ENCODE results near the gene IL17RE. TPM values are rescaled to one million over a fixed set of nuclear protein-coding genes. Genes with fewer than 3 reads are reported as not detected.
"Not testable (repeated sequence)": the region's sequence is repeated elsewhere in the genome, so short reads cannot be mapped to it uniquely, and the experiment has no call there.

Gene IL17RE, protein sequence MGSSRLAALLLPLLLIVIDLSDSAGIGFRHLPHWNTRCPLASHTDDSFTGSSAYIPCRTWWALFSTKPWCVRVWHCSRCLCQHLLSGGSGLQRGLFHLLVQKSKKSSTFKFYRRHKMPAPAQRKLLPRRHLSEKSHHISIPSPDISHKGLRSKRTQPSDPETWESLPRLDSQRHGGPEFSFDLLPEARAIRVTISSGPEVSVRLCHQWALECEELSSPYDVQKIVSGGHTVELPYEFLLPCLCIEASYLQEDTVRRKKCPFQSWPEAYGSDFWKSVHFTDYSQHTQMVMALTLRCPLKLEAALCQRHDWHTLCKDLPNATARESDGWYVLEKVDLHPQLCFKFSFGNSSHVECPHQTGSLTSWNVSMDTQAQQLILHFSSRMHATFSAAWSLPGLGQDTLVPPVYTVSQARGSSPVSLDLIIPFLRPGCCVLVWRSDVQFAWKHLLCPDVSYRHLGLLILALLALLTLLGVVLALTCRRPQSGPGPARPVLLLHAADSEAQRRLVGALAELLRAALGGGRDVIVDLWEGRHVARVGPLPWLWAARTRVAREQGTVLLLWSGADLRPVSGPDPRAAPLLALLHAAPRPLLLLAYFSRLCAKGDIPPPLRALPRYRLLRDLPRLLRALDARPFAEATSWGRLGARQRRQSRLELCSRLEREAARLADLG
- total RNA-seq: 1 to 10 TPM in 3 of 4 donors, under 1 TPM in 1; 0.99 to 1.7 (median 1.2) TPM

DNA sequence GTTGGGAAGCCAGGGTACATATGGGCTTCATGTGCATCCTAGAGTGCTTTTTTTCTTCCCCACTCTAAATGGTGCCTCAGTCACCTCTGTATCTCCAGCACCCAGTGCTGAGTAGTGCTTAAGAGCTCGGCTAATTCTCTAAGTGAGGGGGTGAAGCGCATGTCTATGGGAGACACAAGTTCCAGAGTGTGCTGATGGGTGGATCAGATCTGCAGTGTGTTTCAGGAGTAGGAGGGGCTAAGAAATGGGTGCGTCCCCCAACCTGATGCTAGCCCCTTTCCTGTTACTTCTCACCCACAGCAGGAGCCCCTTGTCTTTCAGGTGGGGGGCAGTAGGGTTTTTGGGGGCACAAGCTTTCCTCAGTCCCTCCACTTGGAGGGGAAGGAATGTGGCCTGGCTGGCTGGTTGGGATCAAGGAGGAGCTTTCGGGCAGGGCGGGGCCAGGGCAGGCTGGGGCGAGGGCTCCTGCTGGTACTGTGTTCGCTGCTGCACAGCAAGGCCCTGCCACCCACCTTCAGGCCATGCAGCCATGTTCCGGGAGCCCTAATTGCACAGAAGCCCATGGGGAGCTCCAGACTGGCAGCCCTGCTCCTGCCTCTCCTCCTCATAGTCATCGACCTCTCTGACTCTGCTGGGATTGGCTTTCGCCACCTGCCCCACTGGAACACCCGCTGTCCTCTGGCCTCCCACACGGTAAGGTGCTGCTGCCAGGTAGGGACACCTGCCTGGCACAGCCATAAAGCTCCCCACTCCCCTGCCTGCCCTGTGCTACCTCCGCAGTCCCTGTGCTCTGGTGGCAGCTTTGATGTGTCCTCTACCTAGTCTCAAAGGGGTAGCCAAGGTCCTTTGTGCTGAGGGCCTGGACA lies at the start of gene IL17RE:
TSS of gene IL17RE (plus strand) at position 477 of the 866 bp plus-strand sequence. CDS start at position 562, 85 bp downstream.
- H3K27ac ChIP-seq (replicated peaks in 1 of 4): no peak within 1 kb of the TSS
- TF ChIP-seq POLR2A (IDR thresholded peaks at IDR 0.05; ENCODE audit: low read depth) (no peak), EP300 (IDR thresholded peaks at IDR 0.05) (no peak), POLR2AphosphoS5 (IDR thresholded peaks at IDR 0.05) (no peak)
- TF ChIP-seq, protein P1, sequence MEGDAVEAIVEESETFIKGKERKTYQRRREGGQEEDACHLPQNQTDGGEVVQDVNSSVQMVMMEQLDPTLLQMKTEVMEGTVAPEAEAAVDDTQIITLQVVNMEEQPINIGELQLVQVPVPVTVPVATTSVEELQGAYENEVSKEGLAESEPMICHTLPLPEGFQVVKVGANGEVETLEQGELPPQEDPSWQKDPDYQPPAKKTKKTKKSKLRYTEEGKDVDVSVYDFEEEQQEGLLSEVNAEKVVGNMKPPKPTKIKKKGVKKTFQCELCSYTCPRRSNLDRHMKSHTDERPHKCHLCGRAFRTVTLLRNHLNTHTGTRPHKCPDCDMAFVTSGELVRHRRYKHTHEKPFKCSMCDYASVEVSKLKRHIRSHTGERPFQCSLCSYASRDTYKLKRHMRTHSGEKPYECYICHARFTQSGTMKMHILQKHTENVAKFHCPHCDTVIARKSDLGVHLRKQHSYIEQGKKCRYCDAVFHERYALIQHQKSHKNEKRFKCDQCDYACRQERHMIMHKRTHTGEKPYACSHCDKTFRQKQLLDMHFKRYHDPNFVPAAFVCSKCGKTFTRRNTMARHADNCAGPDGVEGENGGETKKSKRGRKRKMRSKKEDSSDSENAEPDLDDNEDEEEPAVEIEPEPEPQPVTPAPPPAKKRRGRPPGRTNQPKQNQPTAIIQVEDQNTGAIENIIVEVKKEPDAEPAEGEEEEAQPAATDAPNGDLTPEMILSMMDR (IDR thresholded peaks at IDR 0.05): no peak
- no peaks in the 10 kb centered on the region for H3K36me3 ChIP-seq
- H3K27me3 ChIP-seq: no peaks in the 10 kb centered on the region
- intact Hi-C loops (cut with DNase I): no loop called here
- no peak for DNase-seq (ENCODE audit: extremely low spot score)
- peak within 1 kb of the TSS; percentile 15 to 39 (median 22) for H3K4me3 ChIP-seq
- H3K9me3 ChIP-seq: no peaks in the 10 kb centered on the region
- H3K4me1 ChIP-seq: peaks cover 0 to 30% (median 20%) of the 10 kb centered on the region in 4 donors
- WGBS: 54% methylated on average over 8 of the region's 13 CpGs

DNA sequence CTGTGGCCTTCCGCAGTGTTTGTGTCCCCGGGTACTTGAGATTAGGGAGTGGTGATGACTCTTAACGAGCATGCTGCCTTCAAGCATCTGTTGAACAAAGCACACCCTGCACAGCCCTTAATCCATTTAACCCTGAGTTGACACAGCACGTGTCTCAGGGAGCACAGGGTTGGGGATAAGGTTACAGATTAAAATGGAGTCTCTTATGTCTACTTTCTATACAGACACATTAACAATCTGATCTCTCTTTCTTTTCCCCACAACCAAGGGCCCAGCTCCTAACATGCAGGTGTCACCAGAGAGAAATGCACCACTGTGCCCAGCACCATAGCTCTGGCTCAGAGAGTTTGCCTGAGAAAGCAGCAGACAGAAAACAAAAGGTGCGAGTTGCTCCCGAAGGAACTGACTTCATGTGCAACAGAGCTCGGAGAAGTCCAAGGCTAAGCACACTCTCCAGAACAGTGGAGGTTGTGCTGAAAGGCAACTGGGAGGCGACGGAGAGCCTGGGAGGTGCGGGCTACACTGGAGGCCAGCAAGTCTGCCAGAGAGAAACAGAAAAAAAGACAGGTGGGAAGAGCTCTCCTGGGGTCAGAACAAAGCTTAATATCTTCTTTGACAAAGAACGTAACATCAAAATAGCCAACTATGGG lies 48.2 kb upstream of the IL17RE start:
- H3K27ac ChIP-seq (replicated peaks in 1 of 4); H3K9me3 ChIP-seq; H3K4me1 ChIP-seq; H3K36me3 ChIP-seq; intact Hi-C loops (cut with DNase I); H3K27me3 ChIP-seq; DNase-seq (ENCODE audit: extremely low spot score); H3K4me3 ChIP-seq: not testable (repeated sequence)
- WGBS: 82% methylated on average over 11 of the region's 11 CpGs

DNA sequence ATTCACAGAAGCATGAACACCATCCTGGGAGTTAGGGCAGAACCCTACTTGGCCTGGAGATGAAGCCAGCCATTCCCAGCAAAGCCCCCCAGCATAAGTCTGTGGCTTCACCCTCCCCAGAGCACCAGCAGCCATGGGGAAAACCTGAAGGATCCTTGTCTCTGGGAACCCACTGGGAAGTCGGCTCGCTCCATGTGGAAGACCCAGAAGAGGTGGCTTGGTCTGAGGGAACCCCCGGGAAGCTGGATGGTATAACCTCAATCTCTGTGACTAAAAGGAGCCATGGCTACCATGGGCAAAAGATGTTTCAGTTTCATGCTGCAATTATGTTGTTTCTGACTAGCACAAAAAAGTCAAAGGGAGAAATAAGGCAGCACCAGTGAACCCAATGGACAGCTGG lies 47.1 kb upstream of the IL17RE start:
- WGBS: 100% methylated on average over 1 of the region's 3 CpGs
- H3K27ac ChIP-seq (replicated peaks in 1 of 4): no peak overlapping the region
- TF ChIP-seq, protein P1 (IDR thresholded peaks at IDR 0.05): no peak
- TF ChIP-seq POLR2AphosphoS5 (IDR thresholded peaks at IDR 0.05) (no peak), POLR2A (IDR thresholded peaks at IDR 0.05; ENCODE audit: low read depth) (no peak), EP300 (IDR thresholded peaks at IDR 0.05) (no peak)
- no peaks in the 10 kb centered on the region for H3K4me1 ChIP-seq
- H3K9me3 ChIP-seq: no peaks in the 10 kb centered on the region
- H3K27me3 ChIP-seq: no peaks in the 10 kb centered on the region
- intact Hi-C loops (cut with DNase I): no loop called here
- no peak overlapping the region for H3K4me3 ChIP-seq
- DNase-seq (ENCODE audit: extremely low spot score): no peak
- H3K36me3 ChIP-seq: no peaks in the 10 kb centered on the region

DNA sequence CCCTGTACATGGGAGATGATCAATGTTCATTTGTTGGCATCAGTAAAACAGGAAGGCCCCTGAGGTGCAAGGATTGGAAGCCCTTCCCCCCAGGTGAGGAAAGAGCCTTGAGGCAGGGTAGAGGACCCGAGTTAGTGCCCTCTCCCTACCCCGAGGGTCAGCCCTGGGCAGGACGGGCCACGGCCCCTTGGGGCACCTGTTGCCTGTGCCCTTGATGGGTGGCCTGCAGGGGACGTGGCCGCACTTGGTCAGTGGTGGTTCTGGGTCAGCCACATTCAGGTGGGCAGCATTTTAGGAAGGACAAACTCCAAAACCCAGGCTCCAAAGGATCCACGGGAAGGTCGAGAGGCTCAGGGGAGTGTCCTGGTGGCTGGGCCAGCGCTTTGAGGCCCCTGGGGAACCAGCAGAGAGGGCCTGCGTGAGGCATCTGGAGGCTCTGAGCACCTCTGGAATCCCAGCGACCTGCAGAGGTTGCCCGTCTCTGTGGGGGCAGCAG lies 43.1 kb upstream of the IL17RE start:
- intact Hi-C loops (cut with DNase I): no loop called here
- DNase-seq (ENCODE audit: extremely low spot score): no peak
- TF ChIP-seq EP300 (IDR thresholded peaks at IDR 0.05): no peak
- no peak for TF ChIP-seq POLR2A (IDR thresholded peaks at IDR 0.05; ENCODE audit: low read depth)
- no peak for TF ChIP-seq POLR2AphosphoS5 (IDR thresholded peaks at IDR 0.05)
- TF ChIP-seq, protein P1 (IDR thresholded peaks at IDR 0.05): no peak
- Histone ChIP-seq H3K27ac (replicated peaks in 1 of 4) (no peak overlapping the region), H3K36me3 (no peaks in the 10 kb centered on the region), H3K9me3 (no peaks in the 10 kb centered on the region), H3K4me1 (peaks cover 11 to 29% (median 25%) of the 10 kb centered on the region in 4 donors), H3K27me3 (no peaks in the 10 kb centered on the region), H3K4me3 (no peak overlapping the region)
- 95% methylated on average over 7 of the region's 12 CpGs for WGBS

Measured in esophagus muscularis mucosa (tissue), 4 donors.